Sigmoid colon (tissue), 7 donors: ENCODE measurements around the gene SULT4A1. TPM values are rescaled to one million over a fixed set of nuclear protein-coding genes. Genes with fewer than 3 reads are reported as not detected.

ENCODE experiments used
- DNase-seq: peaks from one replicate; pipeline ENCODE4 v3.0.0-alpha.2; 2019
- H3K27ac ChIP-seq, 4 donors: fragments of 200-600 bp; sonication (generic); one replicate each; pipeline ENCODE4 v1.5.1; 2016 to 2019; ENCODE audit warnings: mild to moderate bottlenecking in 1 of 4
- H3K27me3 ChIP-seq, 3 donors: fragments of 200-600 bp; sonication (generic); one replicate each; pipeline ENCODE4 v1.5.1; 2019; ENCODE audit warnings: mild to moderate bottlenecking in 1 of 3
- H3K36me3 ChIP-seq, 4 donors: fragments of 200-600 bp; sonication (generic); one replicate each; pipeline ENCODE4 v1.5.1; 2016 to 2019
- H3K4me1 ChIP-seq, 4 donors: fragments of 200-600 bp; sonication (generic); one replicate each; pipeline ENCODE4 v1.5.1; 2017 to 2019
- H3K4me3 ChIP-seq, 4 donors: fragments of 200-600 bp; sonication (generic); one replicate each; pipeline ENCODE4 v1.5.1; 2017 to 2019; ENCODE audit warnings: mild to moderate bottlenecking in 2 of 4, moderate library complexity in 1 of 4
- H3K9me3 ChIP-seq, 4 donors: fragments of 200-600 bp in 3 of 4; sonication (generic) in 3 of 4; one replicate each; pipeline versions ENCODE4 v1.5.1 to v1.6.1; 2013 to 2019
- EP300 ChIP-seq, 4 donors: sonication (generic); formaldehyde crosslinking; IDR thresholded peaks; one replicate each; pipeline ENCODE4 v1.6.1; 2017; ENCODE audit warnings: antibody characterized with exemption in 4 of 4
- POLR2A ChIP-seq, 2 donors: fragments of 450-650 bp; IDR thresholded peaks; one replicate each; pipeline ENCODE4 v1.6.1; 2016; ENCODE audit warnings: antibody characterized with exemption in 2 of 2, mild to moderate bottlenecking in 2 of 2, moderate library complexity in 2 of 2
- POLR2AphosphoS5 ChIP-seq, 4 donors: sonication (generic); formaldehyde crosslinking; IDR thresholded peaks; one replicate each; pipeline ENCODE4 v1.6.1; 2017; ENCODE audit warnings: antibody characterized with exemption in 4 of 4
- WGBS, 2 donors: extraction: QIAGEN DNeasy Blood & Tissue Kit; methylation state at CpG; one replicate each; pipeline ENCODE4 v1.1.7; 2013; 5-methylcytosine and 5-hydroxymethylcytosine counted together
- intact Hi-C: fragments of 100-400 bp; cut with DNase I; formaldehyde crosslinking; loops from one replicate; pipeline ENCODE4 v1.15.1; 2023
- polyA plus RNA-seq, 3 donors: library from polyadenylated mRNA; stranded (reverse); fragments of 200-250 nt; gene quantifications; one replicate each; pipeline ENCODE4 v1.2.3, GENCODE V29; 2013
- total RNA-seq, 4 donors: library from RNA; depleted of rRNA; stranded (reverse); fragments of >200 nt; gene quantifications; one replicate each; pipeline ENCODE4 v1.1.0, GENCODE V29; 2016
- TF ChIP-seq, protein P1 (sequence below), 4 experiments: fragments of 450-650 bp in 3 of 4; fragments of 200-600 bp in 1 of 4; IDR thresholded peaks; one replicate each; pipeline ENCODE4 v1.5.1; 2016 to 2019; ENCODE audit warnings: antibody characterized with exemption in 4 of 4, mild to moderate bottlenecking in 3 of 4, moderate library complexity in 2 of 4
- donor health status: healthy with polysubstance abuse.
- donor health status: Bipolar disorder and iron deficiency.
- donor health status: healthy.

Gene SULT4A1
- total and polyA plus RNA-seq, 7 donors, result 1.3 to 3.9 (median 2.2) TPM; not detected in 2

DNA sequence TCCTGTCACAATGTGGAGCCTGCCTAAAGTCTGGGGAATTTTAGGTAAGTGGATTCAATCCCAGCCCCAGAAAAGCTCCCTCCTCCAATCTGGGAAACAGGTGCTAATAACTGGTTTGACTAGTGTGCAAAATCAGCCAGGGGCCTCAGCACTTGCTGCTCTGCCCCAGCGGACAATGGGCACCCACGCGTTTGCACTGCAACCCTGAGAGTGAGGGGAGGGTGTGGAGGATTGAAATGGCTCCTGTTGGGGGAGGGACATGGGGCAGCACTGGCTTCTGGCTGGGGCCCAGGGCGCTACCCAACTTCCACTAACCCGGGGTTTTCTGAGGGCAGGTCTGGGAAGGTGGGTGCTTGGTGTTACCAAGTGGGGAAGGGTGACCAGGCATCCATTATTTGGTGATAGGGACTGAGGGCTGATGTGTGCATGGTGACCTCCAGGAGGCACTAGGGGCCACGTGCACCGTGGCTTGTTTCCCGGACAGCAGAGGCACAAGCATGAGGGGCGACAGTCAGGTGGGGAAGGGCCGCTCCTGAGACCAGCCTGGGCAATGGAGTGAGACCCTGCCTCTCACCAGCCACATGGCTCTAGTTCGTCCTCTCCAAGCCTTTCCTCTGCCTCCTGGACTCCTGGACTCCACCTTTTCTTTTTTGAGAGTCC lies 33.8 kb upstream of the SULT4A1 start:
- TF ChIP-seq EP300 (IDR thresholded peaks at IDR 0.05) (no peak), POLR2AphosphoS5 (IDR thresholded peaks at IDR 0.05) (no peak), POLR2A (IDR thresholded peaks at IDR 0.05) (no peak)
- TF ChIP-seq, protein P1, sequence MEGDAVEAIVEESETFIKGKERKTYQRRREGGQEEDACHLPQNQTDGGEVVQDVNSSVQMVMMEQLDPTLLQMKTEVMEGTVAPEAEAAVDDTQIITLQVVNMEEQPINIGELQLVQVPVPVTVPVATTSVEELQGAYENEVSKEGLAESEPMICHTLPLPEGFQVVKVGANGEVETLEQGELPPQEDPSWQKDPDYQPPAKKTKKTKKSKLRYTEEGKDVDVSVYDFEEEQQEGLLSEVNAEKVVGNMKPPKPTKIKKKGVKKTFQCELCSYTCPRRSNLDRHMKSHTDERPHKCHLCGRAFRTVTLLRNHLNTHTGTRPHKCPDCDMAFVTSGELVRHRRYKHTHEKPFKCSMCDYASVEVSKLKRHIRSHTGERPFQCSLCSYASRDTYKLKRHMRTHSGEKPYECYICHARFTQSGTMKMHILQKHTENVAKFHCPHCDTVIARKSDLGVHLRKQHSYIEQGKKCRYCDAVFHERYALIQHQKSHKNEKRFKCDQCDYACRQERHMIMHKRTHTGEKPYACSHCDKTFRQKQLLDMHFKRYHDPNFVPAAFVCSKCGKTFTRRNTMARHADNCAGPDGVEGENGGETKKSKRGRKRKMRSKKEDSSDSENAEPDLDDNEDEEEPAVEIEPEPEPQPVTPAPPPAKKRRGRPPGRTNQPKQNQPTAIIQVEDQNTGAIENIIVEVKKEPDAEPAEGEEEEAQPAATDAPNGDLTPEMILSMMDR (IDR thresholded peaks at IDR 0.05), result no peak
- H3K4me1 ChIP-seq, result peaks cover 0 to 9% (median 7%) of the 10 kb centered on the region in 4 donors
- no peaks in the 10 kb centered on the region for H3K36me3 ChIP-seq
- 40 to 45% methylated on average over 11 of the region's 11 CpGs for WGBS, 2 donors
- H3K27ac ChIP-seq, result no peak overlapping the region
- H3K9me3 ChIP-seq, result no peaks in the 10 kb centered on the region
- peaks cover 9 to 27% (median 16%) of the 10 kb centered on the region in 3 donors for H3K27me3 ChIP-seq
- intact Hi-C loops, result no loop called here
- no peak overlapping the region for H3K4me3 ChIP-seq
- DNase-seq, result no peak

DNA sequence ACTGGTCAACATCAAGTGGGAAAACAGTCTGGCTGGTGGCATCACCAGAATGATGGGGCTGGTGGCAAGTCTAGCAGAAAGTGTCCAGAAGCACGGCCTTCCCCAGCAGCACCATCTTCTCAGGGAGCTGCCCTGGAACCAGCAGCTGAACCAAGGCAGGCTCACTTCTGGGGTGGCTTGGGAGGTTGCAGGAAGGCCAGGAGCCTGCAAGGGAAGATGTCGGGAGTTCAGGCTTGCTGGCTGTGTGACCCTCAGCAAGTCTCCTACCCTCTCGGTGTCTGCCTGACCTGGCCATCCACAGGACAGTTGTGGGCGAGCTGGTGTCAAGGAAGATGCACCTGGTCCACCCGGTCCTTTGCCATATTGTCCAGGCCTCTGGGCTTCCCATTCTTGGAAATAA lies 31.8 kb upstream of the SULT4A1 start:
- H3K4me3 ChIP-seq, result no peak overlapping the region

GRCh38 chr22:43893266-43893665 lies 31.0 kb upstream of the SULT4A1 start:
- peaks cover 0 to 12% (median 9%) of the 10 kb centered on the region in 4 donors for H3K4me1 ChIP-seq
- H3K36me3 ChIP-seq, result no peaks in the 10 kb centered on the region
- H3K27me3 ChIP-seq, result peaks cover 17 to 55% (median 44%) of the 10 kb centered on the region in 3 donors
- no peak for TF ChIP-seq EP300 (IDR thresholded peaks at IDR 0.05)
- no peak for TF ChIP-seq POLR2A (IDR thresholded peaks at IDR 0.05)
- TF ChIP-seq, protein P1 (IDR thresholded peaks at IDR 0.05), result no peak
- no peak for TF ChIP-seq POLR2AphosphoS5 (IDR thresholded peaks at IDR 0.05)
- H3K27ac ChIP-seq, result no peak overlapping the region
- DNase-seq, result no peak
- 57 to 79% methylated on average over 5 of the region's 5 CpGs for WGBS, 2 donors
- no peak overlapping the region for H3K4me3 ChIP-seq
- intact Hi-C loops, result no loop called here
- no peaks in the 10 kb centered on the region for H3K9me3 ChIP-seq

More for the DNA sequence above, 31.8 kb upstream of the SULT4A1 start:
- H3K36me3 ChIP-seq, result no peaks in the 10 kb centered on the region
- peaks cover 0 to 12% (median 9%) of the 10 kb centered on the region in 4 donors for H3K4me1 ChIP-seq
- no peak for DNase-seq
- 80 to 89% methylated on average over 5 of the region's 5 CpGs for WGBS, 2 donors
- peaks cover 17 to 47% (median 36%) of the 10 kb centered on the region in 3 donors for H3K27me3 ChIP-seq
- no peak overlapping the region for H3K27ac ChIP-seq
- intact Hi-C loops, result no loop called here
- TF ChIP-seq POLR2A (IDR thresholded peaks at IDR 0.05) (no peak), POLR2AphosphoS5 (IDR thresholded peaks at IDR 0.05) (no peak), EP300 (IDR thresholded peaks at IDR 0.05) (no peak)
- TF ChIP-seq, protein P1 (IDR thresholded peaks at IDR 0.05), result no peak
- H3K9me3 ChIP-seq, result no peaks in the 10 kb centered on the region

- H3K36me3 ChIP-seq, result no peaks in the 10 kb centered on the region
- H3K9me3 ChIP-seq, result no peaks in the 10 kb centered on the region
- no peak overlapping the region for H3K27ac ChIP-seq
- no peak for TF ChIP-seq POLR2AphosphoS5 (IDR thresholded peaks at IDR 0.05)
- TF ChIP-seq, protein P1 (IDR thresholded peaks at IDR 0.05), result no peak
- no peak for TF ChIP-seq EP300 (IDR thresholded peaks at IDR 0.05)
- TF ChIP-seq POLR2A (IDR thresholded peaks at IDR 0.05), result no peak
- peaks cover 20 to 63% (median 51%) of the 10 kb centered on the region in 3 donors for H3K27me3 ChIP-seq
- no peak for DNase-seq
- peaks cover 0 to 12% (median 9%) of the 10 kb centered on the region in 4 donors for H3K4me1 ChIP-seq
- intact Hi-C loops, result no loop called here
- 43 to 47% methylated on average over 15 of the region's 15 CpGs for WGBS, 2 donors
- H3K4me3 ChIP-seq, result no peak overlapping the region
These were observed 30.0 kb upstream of the SULT4A1 start for GRCh38 chr22:43892183-43892894.
